ENCODE measurements around the gene SUV39H1.
"Not testable (repeated sequence)": the region's sequence is repeated elsewhere in the genome, so short reads cannot be mapped to it uniquely, and the experiment has no call there.

SUV39H1 gene
- total RNA-seq = 8.0 to 19.3 reads per million in 2 donors

DNA sequence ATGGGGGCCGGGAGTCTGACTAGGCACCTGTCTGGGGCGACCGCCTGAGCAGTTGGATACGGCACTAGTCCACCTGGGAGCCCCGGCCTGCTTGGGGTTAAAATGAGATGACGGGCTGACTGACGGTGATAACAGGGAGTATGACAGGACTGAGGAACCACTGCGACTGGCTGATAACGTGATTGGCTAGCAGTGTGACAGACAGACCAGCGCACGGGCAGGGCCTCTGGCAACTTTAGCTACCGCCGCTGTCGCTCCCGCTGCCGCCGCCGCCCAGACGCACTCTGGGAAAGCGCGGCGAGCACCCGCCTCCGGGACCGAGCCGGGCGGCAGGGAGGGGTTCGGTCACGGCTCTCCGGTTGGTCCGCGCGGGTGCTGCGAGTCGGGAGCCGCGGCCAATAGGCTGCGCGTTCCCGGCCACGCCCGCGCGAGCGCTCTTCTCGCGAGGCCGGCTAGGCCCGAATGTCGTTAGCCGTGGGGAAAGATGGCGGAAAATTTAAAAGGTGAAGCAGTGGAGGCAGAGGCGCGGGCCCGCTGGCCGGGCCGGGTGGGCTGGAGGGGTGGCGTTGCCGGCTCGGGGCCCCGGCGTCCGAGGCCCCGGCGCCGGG is at the start of gene SUV39H1:
SUV39H1 (plus strand) TSS at position 434 of the 608 bp plus-strand sequence; CDS start at position 485, 51 bp downstream.
- DNase-seq = peak; percentile 74

- peak; percentile 4 for DNase-seq
Observed at GRCh38 chrX:48648336-48648751, 48.2 kb upstream of the SUV39H1 start.

DNA sequence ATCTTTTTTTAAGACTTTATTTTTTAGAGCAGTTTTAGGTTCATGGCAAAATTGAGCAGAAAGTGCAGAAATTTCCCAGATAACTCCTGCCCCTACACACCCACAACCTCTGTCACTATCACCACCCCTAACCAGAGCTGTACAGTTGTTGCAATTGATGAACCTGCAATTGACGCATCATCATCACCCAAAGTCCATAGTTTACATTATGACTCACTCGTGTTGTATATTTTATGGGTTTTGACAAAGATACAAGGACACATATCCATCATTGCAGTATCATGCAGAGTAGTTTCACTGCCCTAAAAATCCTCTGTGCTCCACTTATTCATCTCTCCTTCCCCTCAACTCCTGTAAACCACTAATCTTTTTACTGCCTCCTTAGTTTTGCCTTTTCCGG is 47.4 kb upstream of the SUV39H1 start:
- no peak for DNase-seq

DNA sequence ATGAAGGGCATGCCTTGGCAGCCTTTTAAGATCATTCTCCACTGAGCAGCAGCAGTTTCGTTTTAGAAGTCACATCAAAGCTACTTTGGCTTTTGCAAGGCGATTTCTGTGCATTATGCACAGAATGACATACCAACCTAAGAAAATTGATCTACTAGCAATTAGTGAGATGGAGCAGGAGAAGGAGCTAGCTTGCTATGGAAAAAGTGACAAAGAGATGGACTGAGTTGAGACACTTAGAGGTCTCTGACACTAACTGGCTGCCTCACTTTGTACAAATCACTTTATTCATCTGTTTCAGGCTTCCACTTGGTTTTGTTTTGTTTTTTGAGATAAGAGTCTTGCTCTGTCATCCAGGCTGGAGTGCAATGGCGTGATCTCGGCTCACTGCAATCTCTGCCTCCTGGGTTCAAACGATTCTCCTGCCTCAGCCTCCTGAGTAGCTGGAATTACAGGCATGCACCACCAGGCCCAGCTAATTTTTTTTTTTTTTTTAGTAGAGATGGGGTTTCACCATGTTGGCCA is 44.4 kb upstream of the SUV39H1 start:
- not testable (repeated sequence) for DNase-seq

DNA sequence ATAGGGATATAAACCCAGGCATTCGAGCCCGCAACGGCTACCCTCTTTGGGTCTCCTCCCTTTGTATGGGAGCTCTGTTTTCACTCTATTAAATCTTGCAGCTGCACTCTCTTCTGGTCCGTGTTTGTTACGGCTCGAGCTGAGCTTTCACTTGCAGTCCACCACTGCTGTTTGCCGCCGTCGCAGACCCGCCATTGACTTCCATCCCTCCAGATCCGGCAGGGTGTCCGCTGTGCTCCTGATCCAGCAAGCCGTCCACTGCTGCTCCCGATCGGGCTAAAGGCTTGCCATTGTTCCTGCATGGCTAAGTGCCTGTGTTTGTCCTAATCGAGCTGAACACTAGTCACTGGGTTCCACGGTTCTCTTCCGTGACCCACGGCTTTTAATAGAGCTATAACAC is 41.8 kb upstream of the SUV39H1 start:
- not testable (repeated sequence) for DNase-seq

DNA sequence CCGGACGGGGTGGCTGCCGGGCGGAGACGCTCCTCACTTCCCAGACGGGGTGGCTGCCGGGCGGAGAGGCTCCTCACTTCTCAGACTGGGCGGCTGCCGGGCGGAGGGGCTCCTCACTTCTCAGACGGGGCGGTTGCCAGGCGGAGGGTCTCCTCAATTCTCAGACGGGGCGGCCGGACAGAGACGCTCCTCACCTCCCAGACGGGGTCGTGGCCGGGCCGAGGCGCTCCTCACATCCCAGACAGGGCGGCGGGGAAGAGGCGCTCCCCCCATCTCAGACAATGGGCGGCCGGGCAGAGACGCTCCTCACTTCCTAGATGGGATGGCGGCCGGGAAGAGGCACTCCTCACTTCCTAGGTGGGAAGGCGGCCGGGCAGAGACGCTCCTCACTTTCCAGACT is 36.8 kb upstream of the SUV39H1 start:
- DNase-seq = not testable (repeated sequence)

DNA sequence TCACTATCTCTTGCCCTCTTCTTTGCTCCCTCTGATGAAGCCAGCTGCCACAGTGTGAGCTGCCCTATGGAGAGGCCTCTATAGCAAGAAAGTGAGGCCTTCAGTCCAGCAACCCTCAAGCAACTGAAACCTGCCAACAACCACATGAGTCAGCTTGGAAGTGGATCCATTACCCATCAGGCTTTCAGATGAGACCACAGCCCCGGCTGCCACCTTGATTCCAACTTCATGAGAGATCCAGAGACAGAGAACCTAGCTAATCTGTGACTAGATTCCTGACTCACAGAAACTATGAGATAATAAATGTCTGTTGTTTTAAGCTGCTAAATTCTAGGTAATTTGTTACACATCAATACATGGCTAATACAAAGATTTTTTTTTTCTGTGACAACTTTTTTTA is 33.3 kb upstream of the SUV39H1 start:
- DNase-seq = no peak

DNA sequence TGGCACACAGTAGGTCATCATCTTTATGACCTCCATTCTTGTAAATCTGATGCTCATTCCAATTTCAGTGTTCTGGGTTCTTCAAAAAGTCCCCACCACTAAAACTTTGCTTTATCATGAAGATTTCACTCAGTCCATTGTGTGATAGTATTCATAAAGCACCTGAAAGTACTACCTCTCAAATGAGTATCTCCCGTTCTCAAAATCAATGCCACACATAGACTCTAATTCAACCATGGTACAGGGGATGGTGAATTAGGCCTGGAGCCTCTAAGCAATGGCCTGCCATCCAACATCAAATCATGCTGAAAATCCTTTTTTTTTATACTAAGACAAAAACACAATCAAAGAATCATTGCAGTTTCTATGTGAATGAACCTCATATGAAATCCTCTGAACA is 32.4 kb upstream of the SUV39H1 start:
- no peak for DNase-seq

DNA sequence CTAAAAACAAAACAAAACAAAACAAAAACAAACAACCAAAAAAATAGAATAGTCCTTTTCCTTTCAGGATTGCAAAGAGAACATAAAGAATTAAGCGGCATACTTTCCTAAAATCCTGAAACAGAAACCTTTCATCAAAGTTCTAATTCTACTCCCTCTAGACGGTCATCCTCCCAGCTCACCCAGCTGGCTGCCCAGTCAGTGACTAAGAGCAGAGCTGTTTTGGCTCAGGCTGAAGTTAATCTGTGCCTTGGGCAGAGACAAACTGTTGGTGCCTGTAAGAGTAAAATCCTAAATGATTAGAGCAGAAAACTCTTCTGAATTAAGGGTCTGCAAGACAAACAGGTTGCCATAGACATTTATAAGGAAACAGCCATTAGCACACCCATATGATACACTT is 30.5 kb upstream of the SUV39H1 start:
- no peak for DNase-seq

- no peak for DNase-seq
Observed at GRCh38 chrX:48666649-48667048, 29.9 kb upstream of the SUV39H1 start.

- DNase-seq = no peak
Observed at GRCh38 chrX:48667509-48667908, 29.0 kb upstream of the SUV39H1 start.

DNA sequence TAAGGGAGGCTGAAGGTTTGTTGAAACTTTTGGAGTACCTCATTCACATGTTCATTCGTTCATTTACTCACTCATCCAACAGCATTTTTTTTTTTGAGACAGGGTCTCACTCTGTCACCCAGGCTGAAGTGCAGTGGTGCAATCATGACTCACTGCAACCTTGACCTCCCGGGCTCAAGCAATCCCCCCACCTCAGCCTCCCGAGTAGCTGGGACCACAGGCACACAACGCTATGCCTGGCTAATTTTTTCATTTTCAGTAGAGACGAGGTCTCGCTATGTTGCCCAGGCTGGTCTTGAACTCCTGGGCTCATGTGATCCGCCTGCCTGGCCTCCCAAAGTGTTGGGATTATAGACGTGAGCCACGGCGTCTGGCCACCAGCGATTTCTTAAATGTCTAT is 28.3 kb upstream of the SUV39H1 start:
- DNase-seq = not testable (repeated sequence)

DNA sequence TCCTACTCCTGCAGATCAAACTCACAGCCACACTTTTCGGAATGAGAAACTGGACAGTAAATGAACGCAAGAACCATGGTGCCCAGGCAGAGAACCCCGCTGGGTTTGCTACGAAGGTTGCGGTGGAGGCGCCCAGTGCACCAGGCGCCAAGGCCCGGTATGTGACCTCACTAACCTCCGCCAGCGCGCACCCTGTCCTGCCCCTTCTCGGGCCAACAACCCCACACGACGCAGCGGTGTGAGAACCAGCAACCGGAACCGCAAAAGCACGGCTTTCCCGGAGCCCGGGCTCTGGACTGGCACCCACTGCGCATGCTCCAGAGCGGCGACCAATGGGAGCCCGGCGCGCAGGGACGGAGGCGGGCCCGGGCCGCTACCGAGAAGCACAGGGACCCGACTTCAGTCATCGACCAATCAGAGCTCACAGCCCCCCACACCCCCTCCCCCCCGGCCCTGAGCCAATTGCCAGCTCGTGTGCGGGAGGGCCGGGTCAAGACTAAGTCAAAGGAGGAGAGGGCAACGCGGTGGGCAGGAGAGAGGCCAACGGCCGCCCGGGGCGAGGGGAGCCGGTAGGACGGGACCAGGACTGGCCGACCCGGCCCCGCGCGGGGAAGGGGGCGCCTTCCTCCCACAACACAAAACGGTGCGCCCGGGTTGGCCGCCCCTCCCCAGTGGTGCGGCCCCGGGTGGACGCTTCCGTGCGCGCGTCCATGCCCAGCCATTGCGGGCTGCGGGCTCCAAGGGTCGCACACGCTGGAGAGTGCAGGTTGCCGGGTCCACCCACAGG is 20.2 kb upstream of the SUV39H1 start:
- DNase-seq = peak; percentile 80

DNA sequence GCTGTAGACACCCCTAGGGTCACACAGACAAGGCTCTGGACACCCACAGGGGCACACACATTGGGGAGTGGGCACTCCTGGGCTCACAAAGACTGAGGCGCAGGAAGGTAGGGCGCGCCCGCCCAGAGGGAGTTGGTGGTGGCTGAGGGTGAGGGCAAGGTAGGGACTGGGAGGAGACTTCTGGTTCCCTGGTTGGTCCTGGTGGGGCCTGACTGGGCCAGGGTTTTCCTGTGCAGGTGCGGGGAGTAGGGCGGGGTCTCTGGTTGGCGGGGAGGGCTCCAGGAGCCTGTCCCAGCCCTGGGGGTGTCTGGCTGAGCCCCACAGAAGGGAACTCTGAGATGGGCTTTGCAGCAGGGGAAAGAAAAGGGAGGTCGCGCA is 19.7 kb upstream of the SUV39H1 start:
- peak; percentile 11 for DNase-seq

GRCh38 chrX:48677516-48677915 is 19.0 kb upstream of the SUV39H1 start:
- DNase-seq = no peak

DNA sequence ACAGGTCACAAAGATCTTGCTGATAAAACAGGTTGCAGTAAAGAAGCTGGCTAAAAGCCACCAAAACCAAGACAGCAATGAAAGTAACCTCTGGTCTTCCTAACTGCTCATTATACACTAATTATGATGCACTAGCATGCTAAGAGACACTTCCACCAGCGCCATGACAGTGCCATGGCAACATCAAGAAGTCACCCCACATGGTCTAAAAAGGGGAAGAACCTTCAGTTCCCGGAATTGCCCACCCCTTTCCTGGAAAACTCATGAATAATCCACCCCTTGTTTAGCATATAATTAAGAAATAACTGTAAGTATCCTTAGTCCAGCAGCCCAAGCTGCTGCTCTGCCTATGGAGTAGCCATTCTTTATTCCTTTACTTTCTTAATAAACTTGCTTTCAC is 16.1 kb upstream of the SUV39H1 start:
- DNase-seq = not testable (repeated sequence)

GRCh38 chrX:48680925-48681324 is 15.6 kb upstream of the SUV39H1 start:
- not testable (repeated sequence) for DNase-seq

DNA sequence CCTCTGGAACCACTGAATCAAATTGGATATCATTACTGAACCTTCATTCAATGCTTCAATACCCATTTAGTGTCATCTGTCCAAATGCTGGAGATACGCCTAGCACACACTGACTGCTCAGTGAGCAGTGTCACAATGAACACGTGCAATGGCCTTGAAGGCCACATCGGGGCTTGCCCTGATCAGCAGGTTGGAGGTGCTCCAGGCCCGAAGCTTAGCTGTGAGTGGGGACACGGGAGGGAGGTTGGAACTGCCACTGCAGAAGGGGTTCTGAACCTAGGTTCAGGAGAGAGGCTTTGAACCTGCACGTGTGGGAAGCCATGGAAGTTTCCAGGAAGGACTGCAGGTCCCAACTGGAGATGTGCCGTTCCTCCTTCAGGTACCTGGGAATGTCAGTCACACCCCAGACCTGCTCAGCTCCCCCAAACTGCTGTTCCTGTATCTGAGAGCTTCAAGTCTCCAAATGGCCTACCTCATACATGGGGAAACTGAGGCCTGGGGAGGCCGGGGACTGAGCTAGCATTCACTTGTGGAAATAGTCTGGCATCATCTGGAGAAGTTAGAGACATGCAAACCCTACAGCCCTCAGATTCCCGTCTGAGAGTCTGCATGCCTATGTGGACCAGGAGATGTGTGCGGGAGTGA is 14.9 kb upstream of the SUV39H1 start:
- no peak for DNase-seq

DNA sequence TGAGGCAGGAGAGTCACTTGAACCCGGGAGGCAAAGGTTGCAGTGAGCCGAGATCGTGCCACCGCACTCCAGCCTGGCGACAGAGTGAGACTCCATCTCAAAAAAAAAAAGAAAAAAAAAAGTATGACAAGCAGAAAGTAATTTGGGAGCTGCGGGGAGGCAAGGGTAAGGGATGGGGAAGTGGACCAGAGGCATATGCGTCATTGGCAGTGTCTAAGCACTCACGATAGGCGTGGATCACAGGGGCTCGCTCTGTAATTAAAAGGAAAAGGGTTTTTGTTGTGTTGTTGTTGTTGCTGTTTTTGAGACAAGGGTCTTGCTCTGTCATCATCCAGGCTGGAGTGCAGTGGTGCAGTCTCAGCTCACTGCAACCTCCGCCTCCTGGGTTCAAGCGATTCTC is 13.7 kb upstream of the SUV39H1 start:
- DNase-seq = not testable (repeated sequence)

DNA sequence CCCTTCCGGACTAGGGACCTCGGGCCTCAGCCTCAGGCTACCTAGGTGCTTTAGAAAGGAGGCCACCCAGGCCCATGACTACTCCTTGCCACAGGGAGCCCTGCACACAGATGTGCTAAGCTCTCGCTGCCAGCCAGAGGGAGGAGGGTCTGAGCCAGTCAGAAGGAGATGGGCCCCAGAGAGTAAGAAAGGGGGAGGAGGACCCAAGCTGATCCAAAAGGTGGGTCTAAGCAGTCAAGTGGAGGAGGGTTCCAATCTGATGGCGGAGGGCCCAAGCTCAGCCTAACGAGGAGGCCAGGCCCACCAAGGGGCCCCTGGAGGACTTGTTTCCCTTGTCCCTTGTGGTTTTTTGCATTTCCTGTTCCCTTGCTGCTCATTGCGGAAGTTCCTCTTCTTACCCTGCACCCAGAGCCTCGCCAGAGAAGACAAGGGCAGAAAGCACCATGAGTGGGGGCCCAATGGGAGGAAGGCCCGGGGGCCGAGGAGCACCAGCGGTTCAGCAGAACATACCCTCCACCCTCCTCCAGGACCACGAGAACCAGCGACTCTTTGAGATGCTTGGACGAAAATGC is 13.0 kb upstream of the SUV39H1 start, which contains the start of gene WAS:
WAS (plus strand) TSS at position 389 of the 572 bp plus-strand sequence; CDS start at position 444, 55 bp downstream.
- peak; percentile 7 for DNase-seq

GRCh38 chrX:48684134-48684533 is 12.4 kb upstream of the SUV39H1 start:
- no peak for DNase-seq

DNA sequence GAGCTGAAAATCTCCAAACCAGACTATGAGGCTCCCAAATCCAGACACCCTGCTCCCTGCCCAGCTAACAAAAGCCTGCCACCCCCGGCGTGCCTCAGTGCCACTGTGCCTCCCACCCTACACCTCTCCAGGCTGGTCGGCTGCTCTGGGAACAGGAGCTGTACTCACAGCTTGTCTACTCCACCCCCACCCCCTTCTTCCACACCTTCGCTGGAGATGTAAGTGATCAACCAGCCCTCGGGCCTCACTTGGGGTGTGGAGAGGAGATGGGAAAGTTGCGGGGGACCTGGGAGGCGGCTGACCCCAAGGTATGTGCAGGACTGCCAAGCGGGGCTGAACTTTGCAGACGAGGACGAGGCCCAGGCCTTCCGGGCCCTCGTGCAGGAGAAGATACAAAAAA is 11.1 kb upstream of the SUV39H1 start:
- DNase-seq = no peak

DNA sequence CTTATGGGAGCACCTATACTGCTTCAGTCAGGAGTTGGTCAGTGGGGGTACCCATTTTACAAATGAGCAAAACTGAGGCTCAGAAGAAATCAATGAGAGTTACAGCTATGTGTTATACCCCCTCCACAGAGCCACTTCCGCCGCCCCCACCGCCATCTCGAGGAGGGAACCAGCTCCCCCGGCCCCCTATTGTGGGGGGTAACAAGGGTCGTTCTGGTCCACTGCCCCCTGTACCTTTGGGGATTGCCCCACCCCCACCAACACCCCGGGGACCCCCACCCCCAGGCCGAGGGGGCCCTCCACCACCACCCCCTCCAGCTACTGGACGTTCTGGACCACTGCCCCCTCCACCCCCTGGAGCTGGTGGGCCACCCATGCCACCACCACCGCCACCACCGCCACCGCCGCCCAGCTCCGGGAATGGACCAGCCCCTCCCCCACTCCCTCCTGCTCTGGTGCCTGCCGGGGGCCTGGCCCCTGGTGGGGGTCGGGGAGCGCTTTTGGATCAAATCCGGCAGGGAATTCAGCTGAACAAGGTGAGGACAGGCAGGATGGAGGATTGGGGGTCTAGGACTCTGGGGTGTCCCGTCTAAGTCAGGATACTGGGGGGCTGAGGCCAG is 7.9 kb upstream of the SUV39H1 start:
- DNase-seq = no peak

Data from T-helper 9 cell (primary cell).